A549 (cell line): ENCODE data around the gene CLECL1.

Source experiments
- CBX2 ChIP-seq: fragments of 200-600 bp; sonication (generic); IDR thresholded peaks from 2 replicates; pipeline ENCODE4 v1.6.1; 2016; ENCODE audit warnings: low read depth, mild to moderate bottlenecking, borderline replicate concordance
- TF ChIP-seq, protein P1 (sequence below): fragments of 450-650 bp; IDR thresholded peaks from 2 replicates; pipeline ENCODE4 v1.6.1; 2014; ENCODE audit warnings: antibody characterized with exemption

DNA sequence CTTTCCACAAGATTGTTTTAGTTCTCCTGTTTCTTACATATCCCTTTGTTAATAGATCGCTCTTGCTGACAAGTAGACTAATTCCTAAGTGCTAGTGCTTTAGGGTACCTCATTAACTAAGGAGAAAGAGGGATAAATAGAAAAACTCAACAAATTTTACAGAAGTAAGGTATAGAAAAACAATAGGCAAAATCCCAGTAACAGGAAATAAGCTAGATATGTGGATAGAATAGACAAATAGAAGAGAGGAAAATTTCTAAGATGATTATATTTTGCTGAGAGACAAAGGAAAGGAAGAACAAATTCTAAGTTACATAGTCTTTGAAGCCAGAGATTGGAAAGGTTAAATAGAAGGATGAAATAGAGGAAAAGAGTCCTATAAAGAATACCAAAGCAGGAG, 26.8 kb upstream of the CLECL1 start:
- TF ChIP-seq, protein P1, sequence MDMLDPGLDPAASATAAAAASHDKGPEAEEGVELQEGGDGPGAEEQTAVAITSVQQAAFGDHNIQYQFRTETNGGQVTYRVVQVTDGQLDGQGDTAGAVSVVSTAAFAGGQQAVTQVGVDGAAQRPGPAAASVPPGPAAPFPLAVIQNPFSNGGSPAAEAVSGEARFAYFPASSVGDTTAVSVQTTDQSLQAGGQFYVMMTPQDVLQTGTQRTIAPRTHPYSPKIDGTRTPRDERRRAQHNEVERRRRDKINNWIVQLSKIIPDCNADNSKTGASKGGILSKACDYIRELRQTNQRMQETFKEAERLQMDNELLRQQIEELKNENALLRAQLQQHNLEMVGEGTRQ, result no peak
- no peak for TF ChIP-seq CBX2
